Neural cell (in vitro differentiated cells): ENCODE data around the gene GAS7.

ENCODE experiments used
- CTCF ChIP-seq: fragments of 450-650 bp; IDR thresholded peaks from 2 replicates; pipeline ENCODE4 v1.5.1; 2014; ENCODE audit warnings: antibody characterized with exemption, mild to moderate bottlenecking, moderate library complexity; ENCODE audit not compliant: poor library complexity, severe bottlenecking
- POLR2AphosphoS5 ChIP-seq: IDR thresholded peaks from 2 replicates; pipeline ENCODE4 v1.6.1; 2012
- RAD21 ChIP-seq: fragments of 450-650 bp; conservative IDR thresholded peaks from 2 replicates; pipeline ENCODE4 v1.6.1; 2014; ENCODE audit warnings: antibody characterized with exemption, mild to moderate bottlenecking, moderate library complexity
- TAF1 ChIP-seq: IDR thresholded peaks from 2 replicates; pipeline ENCODE4 v1.6.1; 2012; ENCODE audit warnings: low read depth

DNA sequence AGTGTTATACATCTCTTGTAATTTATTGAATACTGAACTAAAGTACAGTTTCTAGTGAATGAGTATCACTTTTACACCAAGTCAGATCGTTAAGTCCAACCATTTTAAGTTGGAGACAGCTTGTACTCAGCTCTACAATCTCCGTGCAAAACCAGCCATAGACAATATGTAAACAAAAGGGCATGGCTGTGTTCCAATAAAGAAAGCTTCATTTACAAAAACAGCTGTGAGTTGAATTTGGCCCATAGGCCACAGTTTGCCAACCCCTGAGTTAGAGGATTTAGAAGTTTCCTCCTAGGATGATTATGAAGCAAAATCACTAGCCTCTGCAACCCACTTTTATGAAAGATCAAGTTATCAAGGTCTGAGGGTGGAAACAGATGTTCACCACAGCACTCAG is 187.7 kb downstream of the GAS7 start:
- TF ChIP-seq RAD21 (no peak), CTCF (no peak), TAF1 (no peak), POLR2AphosphoS5 (no peak)
